ENCODE data around the gene C11orf68.
A peak's percentile ranks its signal among the peaks of the same experiment; 100 is the strongest.

The C11orf68 gene

DNA sequence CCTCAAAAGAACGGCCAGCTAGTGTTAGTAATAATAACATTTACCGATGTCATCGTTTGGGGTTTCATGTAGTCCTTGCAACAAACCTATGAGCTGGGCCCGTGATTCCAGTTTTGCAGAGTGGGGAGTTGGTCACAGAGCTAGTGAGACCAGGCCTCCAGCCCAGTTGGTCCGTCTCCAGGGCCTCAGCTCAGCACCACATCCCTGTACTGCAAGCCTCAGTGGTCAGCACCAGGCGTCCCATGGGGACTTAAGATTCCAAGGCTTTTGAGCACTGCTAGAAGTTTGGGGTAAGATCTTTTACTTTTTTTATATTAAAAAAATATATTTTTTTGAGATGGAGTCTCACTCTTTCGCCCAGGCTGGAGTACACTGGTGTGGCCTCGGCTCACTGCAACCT lies 25.3 kb upstream of the C11orf68 start:
- DNase-seq: no peak

- no peak for DNase-seq
These were observed 23.7 kb upstream of the C11orf68 start for GRCh38 chr11:65942531-65942930.

DNA sequence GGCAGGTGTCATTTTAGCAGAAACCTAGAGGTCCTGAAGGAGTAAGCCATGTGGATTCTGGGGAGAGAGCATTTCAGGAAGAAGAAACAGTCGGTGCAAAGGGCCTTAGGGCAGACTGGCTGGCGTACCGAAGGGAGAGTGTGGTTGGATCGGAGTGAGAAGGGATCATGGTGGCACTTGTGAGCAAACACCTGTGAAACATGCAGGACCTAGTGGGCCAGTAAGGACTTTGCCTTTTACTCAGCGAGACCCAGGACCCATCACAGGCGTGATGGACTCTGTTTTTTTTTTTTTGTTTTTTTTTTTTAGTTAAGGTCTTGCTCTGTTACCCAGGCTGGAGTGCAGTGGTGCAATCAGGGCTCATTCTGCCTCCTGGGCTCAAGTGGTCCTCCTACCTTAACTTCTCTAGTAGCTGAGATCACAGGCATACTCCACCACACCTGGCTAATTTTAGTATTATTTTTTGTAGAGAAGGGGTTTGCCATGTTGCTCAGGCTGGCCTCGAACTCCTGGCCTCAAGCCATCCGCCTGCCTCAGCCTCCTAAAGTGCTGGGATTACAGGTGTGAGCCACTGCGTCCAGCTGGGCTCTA lies 23.0 kb upstream of the C11orf68 start:
- no peak for DNase-seq

DNA sequence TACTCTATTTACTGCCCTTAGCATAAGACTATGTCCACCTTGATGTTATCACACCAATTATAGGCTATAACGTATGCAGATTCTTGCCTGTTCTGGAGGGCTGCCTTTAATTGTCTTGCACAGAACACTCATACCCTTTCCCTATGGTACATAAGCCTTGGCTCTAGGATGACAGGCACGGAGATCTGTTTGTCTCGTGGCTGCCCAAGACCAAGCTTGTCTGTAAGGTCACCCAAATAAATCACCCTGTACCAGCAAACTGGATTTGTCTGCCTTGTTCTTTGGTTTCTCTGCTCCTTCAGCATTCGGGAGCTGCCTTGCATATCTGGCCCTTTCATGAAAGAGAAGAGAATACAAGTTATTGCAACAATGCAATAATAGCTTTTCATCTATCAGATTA lies 18.9 kb upstream of the C11orf68 start:
- no peak for DNase-seq

DNA sequence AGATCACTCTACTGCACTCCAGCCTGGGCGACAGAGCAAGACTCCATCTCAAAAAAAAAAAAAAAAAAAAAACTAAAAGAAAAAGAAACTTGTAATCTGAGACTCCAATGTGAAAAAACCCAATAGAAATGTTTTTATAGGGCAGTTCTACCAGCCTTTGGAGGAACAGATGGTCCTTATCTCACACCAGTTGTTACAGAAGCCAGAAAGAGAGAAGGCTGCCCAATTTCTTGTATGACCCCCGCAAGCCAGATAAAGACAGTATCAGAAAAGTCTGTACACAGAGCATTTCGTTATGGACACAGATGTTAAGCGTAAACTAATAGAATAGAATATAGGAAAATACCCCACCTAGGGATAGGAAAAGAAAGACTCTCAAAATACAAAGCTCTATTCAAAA lies 15.2 kb upstream of the C11orf68 start:
- no peak for DNase-seq

GRCh38 chr11:65932558-65932919 lies 13.7 kb upstream of the C11orf68 start:
- DNase-seq: no peak

DNA sequence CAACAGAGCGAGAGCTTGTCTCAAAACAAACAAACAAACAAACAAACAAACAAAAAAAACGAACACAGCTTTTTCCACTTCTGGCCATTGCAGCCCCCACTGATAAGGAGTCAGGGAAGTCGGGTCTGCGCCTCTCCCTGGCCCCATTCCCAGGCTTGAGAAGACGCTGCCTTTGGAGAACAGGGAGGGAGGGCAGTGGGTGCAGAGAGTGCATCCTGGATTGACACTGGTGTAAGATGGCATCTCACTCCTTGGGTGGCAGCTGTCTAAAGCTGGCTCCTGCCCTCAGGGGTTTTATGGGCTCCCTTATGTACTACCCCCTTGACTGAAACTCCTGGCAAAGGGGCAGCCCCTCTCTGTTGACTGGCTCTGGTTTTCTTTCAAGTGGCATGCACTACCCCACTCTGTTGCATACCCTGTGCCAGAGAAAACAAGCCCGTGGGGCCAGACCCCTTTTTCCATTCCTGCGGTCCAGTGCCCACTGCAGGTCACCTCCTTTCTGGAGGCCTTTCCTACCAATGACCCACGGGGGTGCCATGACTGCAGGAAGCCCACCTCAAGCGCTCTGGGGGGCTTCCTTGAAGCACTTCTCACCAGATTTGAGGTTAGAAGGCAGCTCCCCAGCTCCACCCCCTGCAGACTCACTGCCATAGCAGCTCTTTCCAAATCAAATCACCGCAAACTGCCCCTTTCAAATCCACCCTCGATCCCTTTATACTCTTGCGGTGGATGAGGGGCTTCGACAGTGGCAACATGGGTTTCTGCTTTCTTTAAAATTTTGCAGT lies 13.1 kb upstream of the C11orf68 start:
- DNase-seq: no peak

GRCh38 chr11:65928667-65929066 lies 9.8 kb upstream of the C11orf68 start:
- no peak for DNase-seq

GRCh38 chr11:65927904-65928397 lies 9.1 kb upstream of the C11orf68 start:
- no peak for DNase-seq

- no peak for DNase-seq
These were observed 6.5 kb upstream of the C11orf68 start for GRCh38 chr11:65925397-65925796.

- no peak for DNase-seq
These were observed 3.7 kb upstream of the C11orf68 start for GRCh38 chr11:65922565-65922964.

DNA sequence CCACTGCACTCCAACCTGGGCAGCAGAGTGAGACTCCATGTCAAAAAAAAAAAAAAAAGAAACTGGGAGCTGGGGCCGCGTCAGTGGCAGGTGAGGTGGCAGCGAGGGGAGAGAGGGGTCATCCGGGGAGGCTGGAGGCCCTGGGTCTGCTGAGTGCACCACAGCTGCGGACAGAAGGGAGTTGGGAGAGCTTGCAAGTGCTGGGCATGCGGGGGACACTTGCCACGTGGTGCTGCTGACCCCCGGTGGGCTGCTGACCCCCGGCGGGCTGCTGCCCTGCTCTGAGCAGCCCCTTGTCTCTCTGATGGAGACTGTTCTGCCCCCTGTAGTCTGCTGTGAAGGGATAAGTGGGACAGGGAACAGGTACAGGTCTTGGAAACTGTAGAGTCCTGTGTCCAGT lies 3.0 kb upstream of the C11orf68 start:
- no peak for DNase-seq

DNA sequence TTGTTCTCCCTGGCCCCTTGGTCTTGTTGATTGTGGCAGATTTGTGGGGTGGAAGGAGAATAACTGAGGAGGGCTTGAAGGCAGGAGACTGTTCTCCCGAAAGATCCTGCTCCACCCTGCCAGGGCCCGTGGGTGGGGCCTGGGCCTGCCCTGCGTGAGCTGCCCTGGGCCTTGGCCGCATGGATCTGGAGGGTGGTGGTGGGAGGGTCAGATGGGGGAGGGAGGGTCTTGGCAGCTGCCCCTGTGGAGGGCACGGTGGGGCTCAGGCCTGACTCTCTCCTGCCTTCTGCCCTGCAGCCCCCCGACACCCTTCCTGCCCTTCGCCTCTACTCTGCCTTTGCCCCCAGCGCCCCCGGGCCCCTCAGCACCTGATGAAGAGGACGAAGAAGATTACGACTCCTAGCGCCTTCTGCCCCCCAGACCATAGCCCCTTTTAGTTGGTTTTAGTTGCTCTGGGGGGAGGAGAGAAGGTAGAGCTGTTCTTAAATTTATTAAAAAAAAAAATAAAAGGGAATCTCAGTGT lies 2.2 kb upstream of the C11orf68 start:
- DNase-seq: no peak

DNA sequence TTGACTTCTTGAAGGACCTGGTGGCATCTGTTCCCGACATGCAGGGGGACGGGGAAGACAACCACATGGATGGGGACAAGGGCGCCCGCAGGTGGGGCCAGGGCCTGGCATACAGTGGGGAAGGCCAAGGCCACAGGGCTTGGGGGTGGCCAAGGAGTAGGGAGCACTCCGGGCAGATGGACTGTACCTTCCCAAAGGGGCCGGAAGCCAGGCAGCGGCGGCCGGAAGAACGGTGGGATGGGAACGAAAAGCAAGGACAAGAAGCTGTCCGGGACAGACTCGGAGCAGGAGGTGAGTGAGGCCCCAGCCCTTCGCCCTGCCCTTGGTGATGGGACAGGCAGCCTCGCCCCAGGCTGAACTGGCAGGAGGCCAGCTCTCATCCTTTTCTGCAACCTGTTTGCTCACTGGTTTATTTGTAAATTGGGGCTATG lies 1.5 kb upstream of the C11orf68 start:
- DNase-seq: no peak

DNA sequence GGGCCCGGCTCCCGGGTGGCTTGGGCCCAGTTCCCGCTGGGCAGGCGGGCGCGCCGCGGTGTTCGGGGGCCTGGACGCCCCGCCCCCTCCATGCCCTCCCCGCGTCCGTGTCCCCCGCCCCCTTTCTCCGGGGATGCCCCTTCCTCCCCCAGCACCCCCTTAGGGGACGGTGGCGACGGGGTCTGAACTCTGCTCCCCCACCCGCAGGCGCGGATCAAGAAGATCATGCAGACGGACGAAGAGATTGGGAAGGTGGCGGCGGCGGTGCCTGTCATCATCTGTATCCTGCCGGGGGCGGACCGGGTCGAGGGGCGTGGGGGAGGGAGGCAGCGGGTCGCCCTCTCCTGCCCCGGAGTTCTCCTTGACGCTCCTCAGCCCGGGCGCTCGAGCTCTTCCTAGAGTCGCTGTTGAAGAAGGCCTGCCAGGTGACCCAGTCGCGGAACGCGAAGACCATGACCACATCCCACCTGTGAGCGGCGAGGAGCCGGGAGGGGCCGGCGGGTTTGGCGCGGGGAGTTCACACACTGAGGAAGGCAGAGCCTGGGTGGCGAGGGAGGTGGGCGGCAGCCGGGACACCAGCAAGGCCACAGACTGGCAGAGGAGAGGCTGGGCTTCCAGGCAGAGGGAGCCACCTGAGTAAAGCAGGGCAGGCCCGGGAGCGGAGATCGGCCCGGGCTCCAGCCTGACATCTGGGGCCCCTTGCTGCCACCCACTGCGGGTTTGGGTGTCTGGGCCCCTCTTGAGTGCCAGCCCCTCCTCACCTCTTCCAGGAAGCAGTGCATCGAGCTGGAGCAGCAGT lies 910 bp upstream of the C11orf68 start:
- no peak for DNase-seq

DNA sequence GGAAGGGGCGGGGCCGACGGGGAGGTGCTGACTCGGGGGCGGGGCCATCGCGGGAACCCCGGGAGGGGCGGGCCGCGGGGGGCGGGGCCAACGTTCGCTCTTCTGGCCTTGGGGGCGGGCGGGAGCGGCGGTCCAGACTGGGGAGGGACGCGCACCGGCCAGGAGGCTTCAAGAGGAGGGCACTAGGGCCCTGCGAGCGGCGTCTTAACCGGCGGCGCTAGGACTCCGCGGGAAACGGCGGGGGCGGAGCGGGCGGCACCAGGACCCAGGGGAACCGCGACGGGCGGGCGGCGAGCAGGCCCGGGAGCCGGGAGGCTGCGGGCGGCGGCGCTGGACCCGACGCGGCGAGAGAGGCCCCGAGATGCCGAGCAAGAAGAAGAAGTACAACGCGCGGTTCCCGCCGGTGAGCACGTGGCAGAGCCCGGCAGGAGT lies 295 bp upstream of the C11orf68 start, which contains the start of gene DRAP1:
Gene DRAP1, plus strand, starts transcription at position 286 of the 432 bp plus-strand sequence. Its CDS starts 76 bp downstream, at position 362.
- peak; percentile 98 for DNase-seq

DNA sequence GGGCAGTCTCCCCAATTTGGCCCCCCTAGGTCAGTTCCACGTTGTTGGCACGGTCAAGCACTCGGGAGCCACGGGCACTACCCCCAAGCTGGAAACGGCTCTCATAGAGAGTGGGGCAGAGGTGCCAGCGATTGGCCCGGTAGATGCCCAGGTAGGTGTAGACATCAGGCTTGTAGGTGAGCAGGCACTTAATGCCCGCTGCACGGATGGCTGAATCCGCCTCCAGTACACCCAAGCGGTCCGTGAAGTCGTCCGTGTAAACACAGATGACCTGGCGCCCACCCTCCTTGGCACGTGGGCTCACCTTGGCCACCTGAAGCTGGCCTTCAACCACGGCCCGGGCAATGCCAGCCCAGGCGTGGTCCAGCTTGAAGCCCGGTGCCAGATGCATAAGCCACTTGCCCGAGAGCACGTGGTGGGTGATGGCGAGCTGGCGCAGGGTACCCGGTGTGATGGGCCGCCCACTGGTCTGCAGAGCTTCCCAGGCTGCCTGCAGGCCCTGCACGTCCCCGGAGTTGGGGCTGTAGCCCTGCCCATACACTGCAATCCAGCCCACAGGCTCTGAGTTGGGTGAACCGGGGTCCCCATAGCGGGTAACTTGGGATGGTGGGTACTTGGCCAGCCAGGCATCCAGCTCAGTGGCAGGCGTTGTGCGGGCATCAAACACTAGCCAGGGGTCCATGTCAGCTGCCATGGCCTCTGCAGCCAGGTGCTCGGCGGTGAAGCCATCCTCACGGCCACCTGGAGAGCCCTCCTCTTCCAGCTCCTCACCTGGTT lies 1.2 kb downstream of the C11orf68 start:
- DNase-seq: no peak

GRCh38 chr11:65917077-65917433 lies 1.8 kb downstream of the C11orf68 start:
- no peak for DNase-seq

GRCh38 chr11:65916391-65916790 lies 2.5 kb downstream of the C11orf68 start:
- no peak for DNase-seq

GRCh38 chr11:65915821-65916251 lies 3.0 kb downstream of the C11orf68 start:
- DNase-seq: no peak

DNA sequence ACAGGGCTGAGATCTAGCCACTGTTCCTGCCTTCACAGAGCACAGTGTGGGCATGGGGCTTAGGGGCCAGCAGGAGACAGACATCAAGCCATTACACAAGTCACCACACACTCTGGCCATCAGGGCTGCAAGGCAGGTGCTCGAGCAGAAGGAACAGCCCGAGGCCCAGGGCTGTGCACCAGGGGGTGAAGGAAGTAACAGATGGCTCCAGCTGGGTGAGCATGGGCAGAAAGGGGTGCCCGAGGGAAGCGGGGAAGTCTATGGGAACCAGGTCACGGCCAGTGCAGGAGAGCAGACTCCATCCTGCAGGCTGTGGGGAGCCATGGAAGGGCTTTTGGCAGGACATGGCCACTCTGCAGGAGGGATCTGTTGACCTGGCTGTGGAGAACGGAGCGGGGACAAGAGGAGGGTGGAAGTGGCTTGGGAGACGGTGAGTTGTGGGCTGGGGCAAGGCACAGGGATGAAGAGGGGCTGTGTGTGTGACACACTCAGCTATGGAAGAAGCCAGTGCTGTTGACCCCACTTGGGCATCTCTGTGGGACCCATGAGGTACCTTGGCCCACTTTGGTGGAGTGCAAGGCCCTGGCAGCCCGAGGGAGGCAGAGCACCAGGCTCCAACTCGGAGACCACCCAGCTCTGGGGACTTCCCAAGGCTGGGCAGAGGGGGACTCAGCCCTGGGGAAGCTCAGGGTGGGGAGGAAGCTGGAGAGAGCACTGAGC lies 3.6 kb downstream of the C11orf68 start:
- DNase-seq: no peak

- no peak for DNase-seq
These were observed 6.0 kb downstream of the C11orf68 start for GRCh38 chr11:65912845-65913244.

All from NCI-H526 treated with DMSO at 0.1 percent for 48 hours (cell line).